Ovary (tissue), 1 donor: ENCODE results near the gene ROR2.

Source experiments
- EP300 ChIP-seq: sonication (generic); formaldehyde crosslinking; IDR thresholded peaks from one replicate; pipeline ENCODE4 v1.6.1; 2017; ENCODE audit warnings: antibody characterized with exemption
- POLR2A ChIP-seq: fragments of 450-650 bp; IDR thresholded peaks from one replicate; pipeline ENCODE4 v1.6.1; 2017; ENCODE audit warnings: antibody characterized with exemption, mild to moderate bottlenecking, moderate library complexity

DNA sequence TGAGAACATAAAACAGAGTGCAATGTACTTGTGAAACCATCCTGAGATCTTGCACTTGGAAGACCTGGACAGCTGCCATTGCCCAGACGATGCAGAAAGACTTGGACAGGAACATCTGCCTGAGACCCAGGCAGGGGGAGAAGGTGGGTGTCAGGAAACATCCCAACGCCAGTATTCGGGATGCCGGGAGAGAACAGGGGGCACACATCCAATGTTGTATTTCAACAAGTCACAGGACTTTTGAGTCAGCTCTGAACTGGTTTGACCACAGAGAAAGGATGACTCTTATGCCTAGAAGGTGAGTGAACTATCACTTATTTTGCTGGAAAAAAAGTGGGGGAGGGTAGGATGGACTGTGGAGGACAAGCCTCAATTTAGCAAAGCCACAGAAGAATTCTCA is 124.6 kb downstream of the ROR2 start:
- TF ChIP-seq EP300 (no peak), POLR2A (no peak)
